Measurements from ENCODE around the gene OR6C74.

Gene OR6C74

DNA sequence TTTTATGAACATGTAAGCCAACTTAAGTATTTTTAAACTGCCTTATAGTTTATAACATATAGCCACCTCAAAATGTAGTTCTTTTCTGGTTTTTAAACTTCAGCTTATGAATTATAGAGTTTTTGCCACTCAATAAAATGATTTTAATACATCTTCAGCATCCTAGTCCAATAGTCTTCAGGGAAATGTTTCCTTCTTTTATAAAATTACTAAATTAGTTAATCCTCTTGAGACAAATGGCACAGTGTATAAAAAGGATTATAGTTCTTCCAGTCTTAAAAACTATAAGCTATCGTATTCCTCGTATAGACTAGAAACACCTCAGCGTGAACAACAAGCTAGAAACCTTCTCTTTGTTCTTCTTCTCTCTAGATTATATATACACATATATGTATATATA is at the start of gene OR6C74:
Gene OR6C74, plus strand, starts transcription at position 301 of the 400 bp plus-strand sequence. CDS start 2,679 bp downstream, outside the sequence.
- no peak for DNase-seq (ENCODE audit: low spot score)

DNA sequence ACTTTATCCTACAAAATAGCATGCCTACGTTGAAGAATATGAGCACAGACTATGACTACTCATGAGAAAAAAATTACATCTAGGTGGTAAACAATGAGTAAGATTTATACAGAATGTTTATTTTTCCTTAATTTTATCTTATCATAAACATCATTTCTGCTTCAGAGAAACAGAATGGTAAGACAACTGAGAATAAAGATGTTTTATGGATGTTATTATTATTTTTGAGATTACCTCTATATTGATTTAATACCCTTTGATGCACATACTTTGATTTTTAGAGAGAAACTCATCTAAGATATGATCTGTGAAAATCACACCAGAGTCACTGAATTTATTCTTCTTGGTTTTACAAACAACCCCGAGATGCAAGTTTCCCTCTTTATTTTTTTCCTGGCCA is 23.7 kb upstream of the OR6C74 start, which contains the start of gene OR10A7:
Gene OR10A7, plus strand, starts transcription at position 301 of the 400 bp plus-strand sequence. Its CDS starts 0 bp downstream, at position 301.
- DNase-seq (ENCODE audit: low spot score): no peak

DNA sequence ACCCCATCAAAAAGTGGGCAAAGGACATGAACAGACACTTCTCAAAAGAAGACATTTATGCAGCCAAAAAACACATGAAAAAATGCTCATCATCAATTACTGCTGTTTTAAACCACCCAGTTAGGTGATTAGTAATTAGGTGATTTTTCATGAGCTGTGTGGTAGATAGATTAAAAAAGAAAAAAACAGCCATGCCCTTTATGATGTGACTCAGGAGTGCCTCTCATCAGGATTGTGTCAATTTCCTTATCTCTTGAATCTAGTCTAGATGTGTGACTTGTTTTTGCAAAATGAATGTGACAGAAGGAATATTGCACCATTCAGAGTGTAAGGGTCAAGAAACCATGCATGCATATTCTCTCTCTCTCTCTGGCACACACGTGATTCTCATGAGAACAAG is 17.9 kb upstream of the OR6C74 start:
- DNase-seq (ENCODE audit: low spot score): no peak

DNA sequence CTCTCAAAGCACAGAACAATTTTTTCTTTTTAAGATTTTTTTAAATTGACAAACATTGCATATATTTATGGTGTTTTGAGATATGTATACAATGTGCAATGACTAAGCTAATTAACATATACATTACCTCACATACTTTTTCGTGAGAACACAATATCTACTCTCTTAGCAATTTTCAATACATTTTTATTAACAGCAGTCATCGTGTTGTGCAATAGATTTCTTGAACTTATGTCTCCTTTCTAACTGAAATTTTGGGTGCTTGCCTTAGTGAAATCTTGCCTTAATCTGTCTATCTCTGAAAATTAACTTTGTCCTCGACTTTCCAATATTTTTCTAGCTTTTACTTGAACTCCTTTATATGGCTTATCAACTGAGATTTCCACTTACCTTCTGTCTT is 16.8 kb upstream of the OR6C74 start:
- no peak for DNase-seq (ENCODE audit: low spot score)

DNA sequence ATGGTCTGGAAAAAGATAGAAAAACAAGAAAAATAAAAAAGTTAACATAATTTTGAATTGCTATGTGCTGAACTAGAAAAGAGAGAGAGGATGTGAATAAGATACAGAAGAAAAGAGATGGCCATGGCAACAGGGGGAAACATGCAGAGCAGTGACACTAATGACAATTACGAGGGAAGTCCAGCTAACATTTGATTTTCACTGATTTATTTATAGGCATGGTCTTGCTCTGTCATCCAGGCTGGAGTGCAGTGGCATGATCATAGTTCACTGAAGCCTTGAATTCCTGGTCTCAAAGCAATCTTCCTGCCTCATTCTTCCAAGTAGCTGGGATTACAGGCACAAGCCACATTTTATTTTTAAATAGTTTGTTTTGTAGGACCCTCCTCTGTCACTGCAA is 1.8 kb downstream of the OR6C74 start:
- no peak for DNase-seq (ENCODE audit: low spot score)

DNA sequence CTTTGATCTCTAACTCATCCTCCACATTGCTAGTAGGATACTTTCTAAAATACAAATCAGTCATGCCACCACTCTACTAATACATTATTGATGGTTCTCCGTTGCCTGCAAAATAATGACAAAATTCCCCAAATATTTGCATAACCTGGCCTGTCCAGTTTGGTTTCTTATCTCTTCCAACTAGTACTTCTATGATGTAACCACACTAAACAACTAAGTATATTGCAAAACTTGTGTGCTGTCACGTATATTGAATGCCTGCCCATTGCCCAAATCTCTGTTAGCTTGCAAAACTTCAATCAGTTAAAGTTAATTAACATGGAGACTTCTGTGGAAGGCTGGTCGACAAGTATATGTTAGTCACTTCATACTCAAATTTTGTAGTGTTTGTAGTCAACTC is 6.5 kb downstream of the OR6C74 start:
- no peak for DNase-seq (ENCODE audit: low spot score)

DNA sequence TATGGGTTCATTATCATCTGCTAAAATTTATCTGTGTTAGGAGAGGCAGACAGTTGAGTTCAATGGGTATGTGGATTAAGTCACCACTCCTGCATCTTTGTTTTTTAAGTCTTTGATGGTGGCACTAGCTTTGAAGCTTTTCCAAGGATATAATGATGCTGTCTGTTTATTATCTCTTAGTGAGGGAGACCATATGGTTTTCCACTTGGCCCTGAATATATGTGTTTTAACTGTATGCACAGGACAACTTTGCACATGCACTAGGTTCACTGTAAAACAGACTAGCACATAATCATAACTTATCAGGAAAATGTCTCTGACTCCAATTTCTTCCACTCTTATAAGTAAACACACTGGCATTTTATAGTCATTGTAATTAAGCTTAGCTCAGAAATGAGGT is 8.9 kb downstream of the OR6C74 start:
- no peak for DNase-seq (ENCODE audit: low spot score)

DNA sequence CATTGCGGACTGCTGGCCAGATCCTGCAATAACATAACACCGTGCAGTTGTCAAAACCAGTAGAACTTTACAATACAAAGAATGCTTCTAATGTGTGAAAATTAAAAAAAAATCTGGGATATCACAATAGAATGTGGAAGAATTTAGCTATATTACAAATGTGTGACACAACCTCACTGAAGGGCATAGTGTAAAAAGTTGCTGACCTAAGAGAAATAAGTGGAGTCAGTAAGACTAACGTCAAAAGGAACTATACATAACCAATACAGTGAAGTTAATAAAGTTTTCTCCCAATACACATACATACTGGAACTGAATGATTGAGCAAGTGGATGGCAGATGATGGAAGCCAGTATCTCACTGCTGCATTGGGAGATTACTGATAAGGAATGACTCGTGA is 12.4 kb downstream of the OR6C74 start:
- DNase-seq (ENCODE audit: low spot score): no peak

DNA sequence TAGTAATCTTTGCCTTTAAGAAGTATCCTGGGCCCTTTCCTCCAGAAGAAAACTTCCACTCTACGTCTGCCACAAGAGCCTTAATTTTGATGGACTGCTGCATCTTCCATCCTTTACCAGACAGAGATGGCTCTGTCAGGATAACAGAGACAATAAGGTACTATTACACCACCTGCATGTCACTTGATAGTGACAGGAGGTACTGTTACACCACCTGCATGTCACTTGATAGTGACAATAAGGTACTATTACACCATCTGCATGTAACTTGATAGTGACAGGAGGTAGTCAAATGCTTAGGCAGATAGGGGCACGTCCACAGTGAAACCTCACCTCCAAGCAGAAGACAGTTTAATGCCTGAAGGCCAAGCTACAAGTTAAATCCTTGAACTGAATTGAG is 13.9 kb downstream of the OR6C74 start:
- no peak for DNase-seq (ENCODE audit: low spot score)

DNA sequence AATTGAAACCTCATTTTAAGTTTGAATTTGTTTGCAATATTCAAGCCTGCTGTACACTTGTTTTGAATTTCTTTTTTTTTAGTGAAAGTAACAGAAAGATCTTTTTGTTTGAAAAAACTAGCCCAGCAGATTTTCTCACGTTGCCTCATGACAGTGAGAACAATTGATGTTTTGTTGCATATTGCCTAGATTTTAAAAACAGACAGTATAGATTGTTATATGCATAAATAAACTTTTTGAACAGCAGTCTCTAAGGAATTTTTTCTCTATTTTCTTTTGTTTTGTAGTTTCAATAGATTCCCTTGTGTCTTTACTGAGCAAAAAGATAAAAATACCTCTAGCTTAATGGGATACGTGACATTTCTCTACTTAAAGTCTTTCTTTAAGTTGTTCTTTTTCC is 36.6 kb downstream of the OR6C74 start:
- no peak for DNase-seq (ENCODE audit: low spot score)

DNA sequence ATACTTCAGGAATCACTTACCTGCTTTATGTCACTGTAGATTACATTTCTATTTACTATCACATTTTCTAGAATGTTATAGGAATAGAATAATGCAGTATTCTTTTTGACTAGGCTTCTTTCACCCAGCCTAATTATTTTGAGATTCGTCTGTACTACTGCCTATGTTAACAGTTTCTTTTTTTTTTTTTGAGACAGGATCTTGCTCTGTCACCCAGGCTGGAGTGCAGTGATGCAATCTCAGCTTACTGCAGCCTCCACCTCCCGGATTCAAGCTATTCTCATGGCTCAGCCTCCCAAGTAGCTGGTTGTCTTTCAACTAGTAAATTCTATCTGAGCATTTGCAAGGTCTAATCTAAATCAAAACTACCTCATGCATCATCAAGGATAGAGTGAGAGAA is 45.6 kb downstream of the OR6C74 start:
- no peak for DNase-seq (ENCODE audit: low spot score)
